Retinal pigment epithelial cell (primary cell): ENCODE measurements around the gene GSDMA.

Source experiments
- DNase-seq: peaks from one replicate; pipeline ENCODE4 v3.0.0-alpha.2; 2010; ENCODE audit warnings: low read depth
- H3K4me3 ChIP-seq: 2 replicates; pipeline ENCODE4 v1.5.1; 2011; ENCODE audit warnings: mild to moderate bottlenecking, low read length, control low read depth, moderate library complexity
- TF ChIP-seq, protein P1 (sequence below): conservative IDR thresholded peaks from 2 replicates; pipeline ENCODE4 v1.5.1; 2011; ENCODE audit warnings: low read depth, low read length, control low read depth, inconsistent platforms

Gene GSDMA

DNA sequence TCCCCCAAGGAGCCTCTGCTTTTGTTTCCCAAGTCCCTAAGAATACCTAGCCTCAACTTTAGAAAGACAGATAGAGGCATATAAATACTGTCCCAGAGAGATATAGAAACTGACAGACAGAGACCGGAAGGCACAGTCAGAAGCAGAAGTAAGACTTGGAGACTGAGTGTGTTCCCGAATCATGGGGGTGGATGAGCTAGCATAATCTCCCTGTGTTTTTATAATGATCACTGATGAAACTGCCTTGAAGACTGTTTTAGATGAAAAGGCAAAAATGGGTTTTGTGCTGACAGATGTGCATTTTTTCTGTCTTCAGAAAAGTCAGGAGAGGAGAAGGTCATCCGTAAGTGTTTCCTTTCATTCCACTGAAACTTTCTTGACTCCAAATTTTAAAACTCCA is 9.5 kb downstream of the GSDMA start:
- TF ChIP-seq, protein P1, sequence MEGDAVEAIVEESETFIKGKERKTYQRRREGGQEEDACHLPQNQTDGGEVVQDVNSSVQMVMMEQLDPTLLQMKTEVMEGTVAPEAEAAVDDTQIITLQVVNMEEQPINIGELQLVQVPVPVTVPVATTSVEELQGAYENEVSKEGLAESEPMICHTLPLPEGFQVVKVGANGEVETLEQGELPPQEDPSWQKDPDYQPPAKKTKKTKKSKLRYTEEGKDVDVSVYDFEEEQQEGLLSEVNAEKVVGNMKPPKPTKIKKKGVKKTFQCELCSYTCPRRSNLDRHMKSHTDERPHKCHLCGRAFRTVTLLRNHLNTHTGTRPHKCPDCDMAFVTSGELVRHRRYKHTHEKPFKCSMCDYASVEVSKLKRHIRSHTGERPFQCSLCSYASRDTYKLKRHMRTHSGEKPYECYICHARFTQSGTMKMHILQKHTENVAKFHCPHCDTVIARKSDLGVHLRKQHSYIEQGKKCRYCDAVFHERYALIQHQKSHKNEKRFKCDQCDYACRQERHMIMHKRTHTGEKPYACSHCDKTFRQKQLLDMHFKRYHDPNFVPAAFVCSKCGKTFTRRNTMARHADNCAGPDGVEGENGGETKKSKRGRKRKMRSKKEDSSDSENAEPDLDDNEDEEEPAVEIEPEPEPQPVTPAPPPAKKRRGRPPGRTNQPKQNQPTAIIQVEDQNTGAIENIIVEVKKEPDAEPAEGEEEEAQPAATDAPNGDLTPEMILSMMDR, result no peak
- no peak overlapping the region for H3K4me3 ChIP-seq
- DNase-seq, result no peak

DNA sequence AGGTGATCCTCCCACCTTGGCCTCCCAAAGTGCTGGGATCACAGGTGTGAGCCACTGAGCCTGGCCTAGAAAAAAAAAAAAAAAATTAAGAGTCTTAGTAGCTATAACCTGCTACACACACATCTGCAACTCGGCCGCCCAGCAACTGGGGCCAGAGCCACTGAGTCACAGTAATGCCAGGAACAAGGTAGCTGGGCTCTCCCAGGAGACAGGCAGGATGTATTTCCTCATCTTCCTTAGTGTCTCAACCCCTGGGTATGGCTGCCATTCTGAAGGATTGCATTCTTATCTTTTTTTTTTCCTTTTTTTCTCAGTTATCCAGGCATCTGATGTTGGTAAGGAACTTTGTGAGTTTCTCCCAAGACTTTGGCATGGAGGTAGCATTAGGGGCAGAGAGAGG is 10.7 kb downstream of the GSDMA start:
- TF ChIP-seq, protein P1, result no peak
- DNase-seq, result no peak
- H3K4me3 ChIP-seq, result no peak overlapping the region

- H3K4me3 ChIP-seq, result no peak overlapping the region
- TF ChIP-seq, protein P1, result no peak
Measured at GRCh38 chr17:39974433-39974832, 11.6 kb downstream of the GSDMA start.

DNA sequence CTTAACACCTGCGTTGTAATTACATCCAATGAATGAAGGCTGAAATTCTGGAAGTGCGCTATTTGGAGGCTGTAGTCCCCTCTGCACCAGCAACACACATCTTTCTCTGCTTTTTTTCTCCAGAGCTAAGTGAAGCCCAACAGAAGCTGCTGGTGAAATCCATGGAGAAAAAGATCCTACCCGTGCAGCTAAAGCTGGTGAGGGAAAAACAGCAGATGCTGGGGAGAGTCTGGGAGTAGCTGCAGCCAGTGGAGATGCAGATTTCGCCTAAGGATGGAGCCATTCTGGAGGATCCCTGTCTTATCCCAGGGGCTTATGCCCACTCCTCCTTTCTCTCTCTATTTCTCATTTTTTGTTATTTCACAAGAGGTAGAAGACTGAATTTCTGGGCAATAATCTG is 13.0 kb downstream of the GSDMA start:
- TF ChIP-seq, protein P1, result no peak
- H3K4me3 ChIP-seq, result no peak overlapping the region
- DNase-seq, result no peak

More at GRCh38 chr17:39974433-39974832, 11.6 kb downstream of the GSDMA start:
- DNase-seq, result no peak

- H3K4me3 ChIP-seq, result no peak overlapping the region
Measured at GRCh38 chr17:39979016-39979670, 16.3 kb downstream of the GSDMA start.

GRCh38 chr17:39979893-39980350 is 17.1 kb downstream of the GSDMA start:
- no peak for DNase-seq
- H3K4me3 ChIP-seq, result peak overlapping the region; percentile 97
- TF ChIP-seq, protein P1, result peak; percentile 37

More at GRCh38 chr17:39979016-39979670, 16.3 kb downstream of the GSDMA start:
- TF ChIP-seq, protein P1, result no peak
- peak; percentile 16 for DNase-seq
